ENCODE results near the gene LYVE1. TPM values are rescaled to one million over a fixed set of nuclear protein-coding genes. Genes with fewer than 3 reads are reported as not detected.

The LYVE1 gene
- total and polyA plus RNA-seq, 4 donors, result 22.5 to 70.8 (median 36.9) TPM

DNA sequence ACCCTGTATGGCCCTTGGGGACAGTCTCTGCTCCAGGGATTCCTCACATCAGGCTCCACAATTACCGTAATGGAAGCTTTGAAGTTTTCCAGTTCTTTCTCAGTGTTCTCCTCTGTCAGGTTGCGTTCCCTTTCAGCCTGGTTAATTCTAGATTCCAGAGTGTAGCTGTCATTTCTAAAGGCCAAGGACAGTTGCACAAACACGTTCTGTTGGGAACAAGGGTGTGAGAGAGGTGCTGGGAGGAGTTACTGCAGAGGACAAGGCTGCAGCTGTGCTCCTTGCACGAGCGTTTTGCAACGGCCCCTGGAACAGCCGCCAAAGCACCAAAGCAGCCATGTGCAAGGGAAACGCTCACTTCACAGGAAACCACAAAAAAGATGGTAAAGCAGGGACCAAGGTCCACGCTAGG is 35.9 kb upstream of the LYVE1 start:
- 20 to 43% methylated on average over 9 of the region's 9 CpGs for WGBS, 2 donors
- DNase-seq (peak in 1 of 3 donors; percentile 47), ATAC-seq (ENCODE audit: insufficient read depth, low FRiP score) (no peak)
- peak overlapping the region; percentile 2 to 19 for H3K27ac ChIP-seq (ENCODE audit: low read depth in 1 of 2, low read length in 1 of 2)
- H3K9me3 ChIP-seq (ENCODE audit: control insufficient read depth in 4 of 4, insufficient read depth in 3 of 4, low read length in 3 of 4), result no peaks in the 10 kb centered on the region
- no peak overlapping the region for H3K9ac ChIP-seq (ENCODE audit: insufficient read depth in 1 of 2, low read length in 2 of 2)
- no peak overlapping the region for H3K4me3 ChIP-seq
- H3K27me3 ChIP-seq (ENCODE audit: control insufficient read depth in 3 of 3, insufficient read depth in 3 of 3, low read length in 2 of 3), result no peaks in the 10 kb centered on the region
- TF ChIP-seq, protein P1, sequence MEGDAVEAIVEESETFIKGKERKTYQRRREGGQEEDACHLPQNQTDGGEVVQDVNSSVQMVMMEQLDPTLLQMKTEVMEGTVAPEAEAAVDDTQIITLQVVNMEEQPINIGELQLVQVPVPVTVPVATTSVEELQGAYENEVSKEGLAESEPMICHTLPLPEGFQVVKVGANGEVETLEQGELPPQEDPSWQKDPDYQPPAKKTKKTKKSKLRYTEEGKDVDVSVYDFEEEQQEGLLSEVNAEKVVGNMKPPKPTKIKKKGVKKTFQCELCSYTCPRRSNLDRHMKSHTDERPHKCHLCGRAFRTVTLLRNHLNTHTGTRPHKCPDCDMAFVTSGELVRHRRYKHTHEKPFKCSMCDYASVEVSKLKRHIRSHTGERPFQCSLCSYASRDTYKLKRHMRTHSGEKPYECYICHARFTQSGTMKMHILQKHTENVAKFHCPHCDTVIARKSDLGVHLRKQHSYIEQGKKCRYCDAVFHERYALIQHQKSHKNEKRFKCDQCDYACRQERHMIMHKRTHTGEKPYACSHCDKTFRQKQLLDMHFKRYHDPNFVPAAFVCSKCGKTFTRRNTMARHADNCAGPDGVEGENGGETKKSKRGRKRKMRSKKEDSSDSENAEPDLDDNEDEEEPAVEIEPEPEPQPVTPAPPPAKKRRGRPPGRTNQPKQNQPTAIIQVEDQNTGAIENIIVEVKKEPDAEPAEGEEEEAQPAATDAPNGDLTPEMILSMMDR (IDR thresholded peaks at IDR 0.05; ENCODE audit: control extremely low read depth, extremely low read depth), result no peak
- H3K4me1 ChIP-seq (ENCODE audit: control insufficient read depth in 5 of 5, insufficient read depth in 5 of 5, low read length in 5 of 5), result peaks cover 3 to 23% (median 14%) of the 10 kb centered on the region in 5 donors
- H3K36me3 ChIP-seq (ENCODE audit: control insufficient read depth in 4 of 4, insufficient read depth in 4 of 4, low read length in 4 of 4), result peaks cover 0 to 3% (median 0%) of the 10 kb centered on the region in 4 donors

DNA sequence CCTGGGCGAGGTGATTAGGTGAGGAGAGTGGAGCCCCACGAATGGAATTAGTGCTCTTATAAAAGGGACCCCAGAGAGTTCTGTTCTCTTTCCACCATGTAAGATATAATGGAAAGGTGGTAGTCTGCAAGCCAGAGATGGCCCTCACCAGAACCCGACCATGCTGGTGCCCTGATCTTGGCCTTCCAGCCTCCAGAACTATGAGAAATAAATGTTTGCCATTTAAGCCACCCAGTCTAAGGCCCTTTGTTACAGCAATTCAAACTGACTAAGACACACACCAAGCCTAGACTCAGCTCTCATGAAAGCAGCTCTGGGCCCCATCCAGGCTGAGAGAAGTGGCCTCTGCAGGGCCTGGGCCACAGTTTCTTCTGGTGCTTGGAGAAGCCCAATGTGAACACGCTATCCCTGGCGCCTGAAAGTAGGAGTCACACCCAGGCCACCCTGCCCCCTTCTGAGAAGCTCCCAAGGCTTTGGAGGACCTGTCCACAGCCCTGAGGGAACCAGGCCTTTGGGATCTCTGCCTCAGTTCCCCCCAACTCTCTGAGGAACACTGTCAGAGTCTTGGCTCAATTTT is 35.3 kb upstream of the LYVE1 start:
- H3K27me3 ChIP-seq (ENCODE audit: control insufficient read depth in 3 of 3, insufficient read depth in 3 of 3, low read length in 2 of 3), result no peaks in the 10 kb centered on the region
- TF ChIP-seq, protein P1 (IDR thresholded peaks at IDR 0.05; ENCODE audit: control extremely low read depth, extremely low read depth), result no peak
- no peak overlapping the region for H3K4me3 ChIP-seq
- H3K9ac ChIP-seq (ENCODE audit: insufficient read depth in 1 of 2, low read length in 2 of 2), result no peak overlapping the region
- peak overlapping the region; percentile 2 to 19 for H3K27ac ChIP-seq (ENCODE audit: low read depth in 1 of 2, low read length in 1 of 2)
- DNase-seq (no peak), ATAC-seq (ENCODE audit: insufficient read depth, low FRiP score) (no peak)
- 95 to 96% methylated on average over 5 of the region's 5 CpGs for WGBS, 2 donors
- peaks cover 3 to 23% (median 14%) of the 10 kb centered on the region in 5 donors for H3K4me1 ChIP-seq (ENCODE audit: control insufficient read depth in 5 of 5, insufficient read depth in 5 of 5, low read length in 5 of 5)
- H3K36me3 ChIP-seq (ENCODE audit: control insufficient read depth in 4 of 4, insufficient read depth in 4 of 4, low read length in 4 of 4), result peaks cover 0 to 6% (median 0%) of the 10 kb centered on the region in 4 donors
- H3K9me3 ChIP-seq (ENCODE audit: control insufficient read depth in 4 of 4, insufficient read depth in 3 of 4, low read length in 3 of 4), result no peaks in the 10 kb centered on the region

- Histone ChIP-seq H3K9ac (ENCODE audit: insufficient read depth in 1 of 2, low read length in 2 of 2) (no peak overlapping the region), H3K27me3 (ENCODE audit: control insufficient read depth in 3 of 3, insufficient read depth in 3 of 3, low read length in 2 of 3) (no peaks in the 10 kb centered on the region), H3K36me3 (ENCODE audit: control insufficient read depth in 4 of 4, insufficient read depth in 4 of 4, low read length in 4 of 4) (peaks cover 0 to 6% (median 0%) of the 10 kb centered on the region in 4 donors), H3K4me3 (no peak overlapping the region), H3K4me1 (ENCODE audit: control insufficient read depth in 5 of 5, insufficient read depth in 5 of 5, low read length in 5 of 5) (peaks cover 3 to 22% (median 14%) of the 10 kb centered on the region in 5 donors), H3K27ac (ENCODE audit: low read depth in 1 of 2, low read length in 1 of 2) (no peak overlapping the region), H3K9me3 (ENCODE audit: control insufficient read depth in 4 of 4, insufficient read depth in 3 of 4, low read length in 3 of 4) (no peaks in the 10 kb centered on the region)
- WGBS, 2 donors, result 97% methylated on average over 12 of the region's 12 CpGs
- no peak for ATAC-seq (ENCODE audit: insufficient read depth, low FRiP score)
- TF ChIP-seq, protein P1 (IDR thresholded peaks at IDR 0.05; ENCODE audit: control extremely low read depth, extremely low read depth), result no peak
- no peak for DNase-seq
These were observed 34.5 kb upstream of the LYVE1 start for GRCh38 chr11:10602945-10603344.

DNA sequence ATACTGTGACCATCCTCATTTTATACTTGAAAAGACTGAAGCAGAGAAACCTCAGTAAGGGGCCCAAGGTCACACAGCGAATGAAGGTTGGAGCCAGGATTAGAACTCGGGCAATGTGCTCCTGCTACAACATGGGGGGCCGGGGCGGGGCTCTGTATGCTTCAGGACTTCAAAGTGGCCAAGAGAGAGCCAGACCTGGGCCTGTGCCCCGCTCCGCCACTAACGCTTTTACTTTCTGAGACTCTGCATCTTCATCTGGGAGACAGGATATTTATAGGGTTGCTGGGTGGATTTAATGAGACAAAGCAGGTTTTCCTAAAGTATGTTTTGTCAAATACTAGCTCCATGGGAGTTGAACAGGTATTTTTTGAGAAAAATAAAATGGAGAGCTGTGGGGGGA is 33.9 kb upstream of the LYVE1 start:
- H3K27ac ChIP-seq (ENCODE audit: low read depth in 1 of 2, low read length in 1 of 2), result no peak overlapping the region
- ATAC-seq (ENCODE audit: insufficient read depth, low FRiP score), result no peak
- WGBS, 2 donors, result 93 to 96% methylated on average over 7 of the region's 7 CpGs

More for the DNA sequence above, 33.9 kb upstream of the LYVE1 start:
- peaks cover 0 to 6% (median 0%) of the 10 kb centered on the region in 4 donors for H3K36me3 ChIP-seq (ENCODE audit: control insufficient read depth in 4 of 4, insufficient read depth in 4 of 4, low read length in 4 of 4)
- H3K9me3 ChIP-seq (ENCODE audit: control insufficient read depth in 4 of 4, insufficient read depth in 3 of 4, low read length in 3 of 4), result no peaks in the 10 kb centered on the region
- H3K27me3 ChIP-seq (ENCODE audit: control insufficient read depth in 3 of 3, insufficient read depth in 3 of 3, low read length in 2 of 3), result no peaks in the 10 kb centered on the region
- TF ChIP-seq, protein P1 (IDR thresholded peaks at IDR 0.05; ENCODE audit: control extremely low read depth, extremely low read depth), result no peak
- H3K9ac ChIP-seq (ENCODE audit: insufficient read depth in 1 of 2, low read length in 2 of 2), result no peak overlapping the region
- peaks cover 3 to 21% (median 14%) of the 10 kb centered on the region in 5 donors for H3K4me1 ChIP-seq (ENCODE audit: control insufficient read depth in 5 of 5, insufficient read depth in 5 of 5, low read length in 5 of 5)
- no peak for DNase-seq
- no peak overlapping the region for H3K4me3 ChIP-seq
